NB4 (cell line): Measurements from ENCODE around the gene ULK1.

Source experiments
- MYC ChIP-seq: IDR thresholded peaks from 2 replicates; pipeline ENCODE4 v1.6.1; 2011; ENCODE audit warnings: low read depth, low read length
- POLR2A ChIP-seq: IDR thresholded peaks from 2 replicates; pipeline ENCODE4 v1.6.1; 2011; ENCODE audit warnings: mild to moderate bottlenecking; ENCODE audit not compliant: insufficient read length; ENCODE audit errors: extremely low read depth
- TF ChIP-seq, protein P1 (sequence below): IDR thresholded peaks from one replicate; pipeline ENCODE4 v1.5.1; 2012; ENCODE audit warnings: low read depth, low read length
- TF ChIP-seq, protein P2 (sequence below): IDR thresholded peaks from 2 replicates; pipeline ENCODE4 v1.6.1; 2011; ENCODE audit warnings: low read depth, low read length

GRCh38 chr12:131857908-131858850, 36.2 kb upstream of the ULK1 start:
- no peak for TF ChIP-seq POLR2A
- TF ChIP-seq, protein P1, sequence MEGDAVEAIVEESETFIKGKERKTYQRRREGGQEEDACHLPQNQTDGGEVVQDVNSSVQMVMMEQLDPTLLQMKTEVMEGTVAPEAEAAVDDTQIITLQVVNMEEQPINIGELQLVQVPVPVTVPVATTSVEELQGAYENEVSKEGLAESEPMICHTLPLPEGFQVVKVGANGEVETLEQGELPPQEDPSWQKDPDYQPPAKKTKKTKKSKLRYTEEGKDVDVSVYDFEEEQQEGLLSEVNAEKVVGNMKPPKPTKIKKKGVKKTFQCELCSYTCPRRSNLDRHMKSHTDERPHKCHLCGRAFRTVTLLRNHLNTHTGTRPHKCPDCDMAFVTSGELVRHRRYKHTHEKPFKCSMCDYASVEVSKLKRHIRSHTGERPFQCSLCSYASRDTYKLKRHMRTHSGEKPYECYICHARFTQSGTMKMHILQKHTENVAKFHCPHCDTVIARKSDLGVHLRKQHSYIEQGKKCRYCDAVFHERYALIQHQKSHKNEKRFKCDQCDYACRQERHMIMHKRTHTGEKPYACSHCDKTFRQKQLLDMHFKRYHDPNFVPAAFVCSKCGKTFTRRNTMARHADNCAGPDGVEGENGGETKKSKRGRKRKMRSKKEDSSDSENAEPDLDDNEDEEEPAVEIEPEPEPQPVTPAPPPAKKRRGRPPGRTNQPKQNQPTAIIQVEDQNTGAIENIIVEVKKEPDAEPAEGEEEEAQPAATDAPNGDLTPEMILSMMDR, result no peak
- TF ChIP-seq, protein P2, sequence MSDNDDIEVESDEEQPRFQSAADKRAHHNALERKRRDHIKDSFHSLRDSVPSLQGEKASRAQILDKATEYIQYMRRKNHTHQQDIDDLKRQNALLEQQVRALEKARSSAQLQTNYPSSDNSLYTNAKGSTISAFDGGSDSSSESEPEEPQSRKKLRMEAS, result no peak
- TF ChIP-seq MYC, result no peak
